GM18508 (cell line): ENCODE data around the gene FBXW10.
"Not testable (repeated sequence)": the region's sequence is repeated elsewhere in the genome, so short reads cannot be mapped to it uniquely, and the experiment has no call there.

Experiments used
- ATAC-seq: cut with Tn5 transposase; IDR thresholded peaks from one replicate; pipeline ENCODE4 v1.9.1; 2021; ENCODE audit warnings: moderate number of reproducible peaks; ENCODE audit not compliant: insufficient read depth, unreplicated experiment

FBXW10 gene

GRCh38 chr17:18743699-18744421 lies at the start of gene FBXW10:
Gene FBXW10, plus strand, starts transcription at chr17:18744054. Its CDS starts 191 bp downstream, at chr17:18744245.
- ATAC-seq, result not testable (repeated sequence)

GRCh38 chr17:18695143-18695542 lies 48.7 kb upstream of the FBXW10 start:
- ATAC-seq, result not testable (repeated sequence)

DNA sequence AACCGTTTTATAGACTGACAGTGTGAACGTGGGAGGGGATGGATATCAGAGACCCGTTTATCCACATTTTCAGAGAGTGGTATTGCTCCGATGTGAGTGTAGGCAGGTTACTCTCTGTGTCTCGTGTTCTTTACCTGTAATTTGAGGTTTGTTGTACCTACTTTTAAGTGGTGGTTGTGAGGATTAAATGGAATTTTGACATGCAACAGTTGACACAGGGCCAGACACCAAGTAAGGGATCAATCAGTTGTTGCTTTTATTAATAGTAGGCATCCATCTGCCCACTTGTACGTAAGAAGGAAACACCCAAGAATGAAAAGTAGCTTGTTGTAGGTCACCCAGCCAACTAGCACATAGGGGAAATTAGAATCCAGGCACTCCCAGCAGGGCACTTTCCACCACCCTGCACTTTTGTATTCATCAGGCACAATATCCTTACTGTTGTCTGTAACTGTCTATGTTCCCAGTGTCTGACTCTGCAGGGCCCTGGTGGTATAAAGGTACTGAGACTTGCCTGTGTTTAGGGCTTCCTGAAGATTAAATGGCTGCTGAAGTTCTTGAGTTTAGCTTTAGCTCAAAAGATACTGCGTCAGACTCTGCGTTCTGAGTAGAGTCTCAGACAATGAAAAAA lies 45.3 kb upstream of the FBXW10 start:
- not testable (repeated sequence) for ATAC-seq

- not testable (repeated sequence) for ATAC-seq
Measured at GRCh38 chr17:18705955-18706354, 37.9 kb upstream of the FBXW10 start.

DNA sequence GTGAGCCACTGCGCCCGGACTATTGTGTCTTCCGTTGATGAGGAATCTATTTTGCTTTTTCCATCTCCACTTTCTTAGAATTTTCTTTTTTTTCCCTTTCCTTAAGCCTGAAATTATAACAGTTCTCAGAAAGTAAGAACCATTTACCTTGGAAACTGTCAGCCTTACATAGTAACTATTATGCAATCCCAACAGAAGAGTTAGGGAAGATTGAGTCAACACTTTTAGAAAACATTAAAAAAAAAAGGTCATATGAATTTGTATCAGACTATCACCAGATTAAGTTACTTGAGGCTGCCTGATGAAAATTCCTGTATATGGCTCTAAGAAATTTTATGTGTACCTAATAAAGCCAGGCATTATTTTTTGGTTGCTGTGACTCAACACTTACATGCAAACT lies 35.6 kb upstream of the FBXW10 start:
- ATAC-seq, result not testable (repeated sequence)

DNA sequence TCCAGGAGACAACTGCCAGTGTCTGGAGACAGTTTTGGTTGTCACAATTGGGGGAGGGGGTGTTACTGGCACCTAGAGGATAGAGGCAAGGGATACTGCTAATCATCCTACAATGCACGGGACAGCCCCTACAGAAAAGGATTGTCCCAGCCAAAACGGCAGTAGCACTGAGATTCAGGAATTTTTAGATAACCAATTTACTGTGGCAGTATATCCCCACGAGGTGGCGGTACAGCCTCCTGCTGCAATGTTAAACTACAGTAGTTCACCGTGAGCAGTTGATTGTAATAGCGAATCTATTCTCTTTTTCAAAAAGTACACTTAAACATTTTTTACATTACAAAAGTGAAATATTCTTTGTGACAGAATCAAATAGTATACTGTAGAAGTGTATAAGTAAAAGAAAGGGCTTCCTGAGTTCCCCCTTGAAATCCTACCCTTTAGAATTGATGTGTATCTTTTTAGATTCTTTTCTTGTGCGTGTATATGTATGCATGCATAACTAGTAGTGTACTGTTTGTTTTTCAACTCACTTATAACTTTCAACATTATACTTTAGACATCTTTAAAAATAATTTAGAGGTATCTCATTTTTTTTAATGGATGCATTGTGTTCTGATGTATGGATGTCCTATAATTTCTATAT lies 31.4 kb upstream of the FBXW10 start:
- not testable (repeated sequence) for ATAC-seq

GRCh38 chr17:18718643-18719427 lies 25.0 kb upstream of the FBXW10 start:
- ATAC-seq, result not testable (repeated sequence)

- not testable (repeated sequence) for ATAC-seq
Measured at GRCh38 chr17:18719428-18720110, 24.3 kb upstream of the FBXW10 start.

DNA sequence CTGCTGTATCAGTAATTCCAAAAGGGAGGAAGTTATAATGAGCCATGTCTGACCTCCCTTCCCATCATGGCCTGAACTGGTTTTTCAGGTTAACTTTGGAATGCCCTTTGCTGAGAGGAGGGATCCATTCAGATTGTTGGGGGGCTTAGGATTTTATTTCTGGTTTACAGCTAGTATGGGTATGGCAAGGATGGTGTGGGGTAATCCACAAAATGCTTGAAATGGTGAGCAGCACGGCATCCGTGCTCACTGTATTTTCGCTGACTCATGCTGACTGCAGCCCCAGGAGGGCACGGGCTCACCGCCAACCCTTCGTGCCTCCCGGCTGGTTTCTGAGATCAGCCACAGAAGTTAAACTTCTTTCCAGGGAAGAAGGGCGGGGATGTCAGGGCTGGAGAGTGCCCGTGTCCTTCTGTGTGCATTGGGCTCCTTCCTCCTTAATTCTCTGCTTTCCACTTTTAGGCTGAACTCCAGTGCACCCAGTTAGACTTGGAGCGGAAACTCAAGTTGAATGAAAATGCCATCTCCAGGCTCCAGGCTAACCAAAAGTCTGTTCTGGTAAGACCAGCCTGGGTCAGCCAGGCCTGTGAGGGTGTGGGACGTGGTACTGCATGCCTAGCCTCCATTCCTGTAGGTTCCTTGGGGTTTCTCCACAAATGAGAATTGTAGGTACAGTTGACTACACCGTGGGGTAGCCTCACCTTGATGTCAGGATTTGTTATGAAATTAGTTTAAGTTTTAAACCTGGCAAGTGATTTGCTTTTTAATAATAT lies 21.9 kb upstream of the FBXW10 start:
- not testable (repeated sequence) for ATAC-seq

- not testable (repeated sequence) for ATAC-seq
Measured at GRCh38 chr17:18722612-18723011, 21.2 kb upstream of the FBXW10 start.

- ATAC-seq, result not testable (repeated sequence)
Measured at GRCh38 chr17:18723509-18723908, 20.3 kb upstream of the FBXW10 start.

GRCh38 chr17:18732438-18732837 lies 11.4 kb upstream of the FBXW10 start:
- ATAC-seq, result not testable (repeated sequence)

GRCh38 chr17:18733350-18733749 lies 10.5 kb upstream of the FBXW10 start:
- ATAC-seq, result not testable (repeated sequence)

DNA sequence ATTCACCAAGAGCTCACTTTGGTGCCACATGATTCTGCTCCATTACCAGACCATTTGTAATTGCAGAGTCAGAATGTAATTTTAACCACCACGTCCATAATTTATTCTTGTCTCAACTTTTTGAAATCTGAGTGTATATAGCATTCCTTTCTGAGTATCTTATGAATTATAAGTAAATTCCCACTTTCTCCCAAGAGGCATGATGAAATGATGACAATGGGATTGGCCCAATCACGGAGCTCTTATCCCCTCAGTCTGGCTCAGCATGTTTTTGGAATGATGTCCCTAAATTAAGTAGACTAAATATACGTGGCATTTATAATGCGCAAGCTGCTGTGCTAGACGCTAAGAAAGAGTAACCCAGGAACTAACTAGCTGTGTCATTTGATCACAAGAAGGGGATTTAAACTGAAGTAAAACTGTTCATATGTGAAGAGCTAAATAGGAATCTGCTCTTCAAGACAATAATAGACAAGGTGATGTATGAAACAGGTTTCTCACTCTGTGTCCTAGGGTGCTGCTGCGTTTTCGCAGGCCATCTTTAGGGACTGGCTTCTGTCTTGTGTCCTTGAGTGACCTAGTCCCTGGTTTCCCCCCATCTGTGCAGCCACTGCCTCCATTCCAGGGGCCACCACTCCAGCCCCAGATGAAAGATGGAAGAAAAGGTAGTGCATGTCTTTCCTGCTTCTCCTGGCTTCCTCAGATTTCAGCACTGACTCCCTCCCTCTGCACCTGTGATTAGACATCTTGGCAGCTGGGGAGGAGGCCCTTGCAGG lies 4.0 kb upstream of the FBXW10 start:
- not testable (repeated sequence) for ATAC-seq

DNA sequence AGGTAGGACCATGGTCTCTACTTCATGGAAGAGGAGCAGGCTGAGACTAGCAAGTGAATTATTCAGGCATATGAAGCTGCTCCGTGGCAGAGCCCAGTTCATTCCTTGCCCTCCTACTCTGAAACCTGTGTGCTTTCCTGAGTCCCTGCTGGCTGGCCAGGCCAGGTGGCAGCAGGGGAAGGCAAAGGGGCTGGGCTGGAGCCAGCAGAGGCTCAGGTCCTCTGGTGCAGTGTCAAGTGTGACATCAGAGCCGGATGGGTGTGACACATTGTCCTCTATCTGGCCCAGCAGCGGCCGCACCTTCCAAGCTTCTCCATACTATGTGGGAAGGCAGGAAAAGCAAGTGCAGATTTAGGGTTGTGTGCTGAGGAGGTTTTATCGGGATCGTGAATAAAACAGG lies 2.6 kb upstream of the FBXW10 start:
- ATAC-seq, result not testable (repeated sequence)

GRCh38 chr17:18744726-18745125 lies 872 bp downstream of the FBXW10 start:
- not testable (repeated sequence) for ATAC-seq

- not testable (repeated sequence) for ATAC-seq
Measured at GRCh38 chr17:18746551-18746950, 2.7 kb downstream of the FBXW10 start.

DNA sequence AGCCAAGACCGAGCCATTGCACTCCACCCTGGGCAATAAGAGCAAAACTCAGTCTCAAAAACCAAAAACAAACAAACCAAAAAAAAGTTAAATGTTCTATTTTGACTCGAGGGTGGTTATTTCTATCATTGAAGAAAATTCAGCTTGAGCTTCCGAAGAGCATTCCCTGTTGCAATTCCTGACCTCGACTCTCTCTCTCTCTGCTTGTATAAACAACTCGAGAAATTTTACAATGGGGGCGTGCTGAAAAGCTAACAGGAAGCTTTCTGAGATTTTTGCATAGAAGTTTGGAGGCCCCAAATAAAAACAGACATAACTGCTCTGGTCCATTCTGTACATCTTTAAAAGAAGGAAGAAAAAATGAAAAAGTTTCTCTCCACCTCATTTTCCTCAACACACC lies 3.6 kb downstream of the FBXW10 start:
- not testable (repeated sequence) for ATAC-seq
